Endothelial cell (in vitro differentiated cells): Measurements from ENCODE around the gene ATP4B. TPM values are rescaled to one million over a fixed set of nuclear protein-coding genes. Genes with fewer than 3 reads are reported as not detected.

Source experiments
- DNase-seq: peaks from one replicate; pipeline ENCODE4 v3.0.0; 2021; ENCODE audit warnings: low spot score
- H3K27ac Mint-ChIP-seq: one replicate; pipeline ENCODE4 v1.8.0; 2021; ENCODE audit warnings: mixed read lengths, inconsistent platforms; ENCODE audit not compliant: unreplicated experiment
- H3K27me3 Mint-ChIP-seq: one replicate; pipeline ENCODE4 v1.8.0; 2021; ENCODE audit warnings: mild to moderate bottlenecking, moderate library complexity, mixed read lengths, inconsistent platforms; ENCODE audit not compliant: unreplicated experiment
- H3K36me3 Mint-ChIP-seq: one replicate; pipeline ENCODE4 v1.8.0; 2021; ENCODE audit warnings: mild to moderate bottlenecking, low read depth, mixed read lengths, inconsistent platforms; ENCODE audit not compliant: unreplicated experiment
- H3K4me1 Mint-ChIP-seq: one replicate; pipeline ENCODE4 v1.8.0; 2021; ENCODE audit warnings: mild to moderate bottlenecking, mixed read lengths, inconsistent platforms; ENCODE audit not compliant: unreplicated experiment
- H3K4me3 Mint-ChIP-seq: one replicate; pipeline ENCODE4 v1.8.0; 2021; ENCODE audit warnings: mild to moderate bottlenecking, mixed read lengths, inconsistent platforms; ENCODE audit not compliant: unreplicated experiment
- H3K9me3 Mint-ChIP-seq: one replicate; pipeline ENCODE4 v1.8.0; 2021; ENCODE audit warnings: mixed read lengths, inconsistent platforms; ENCODE audit not compliant: unreplicated experiment
- CTCF ChIP-seq: fragments of 200-600 bp; sonication (generic); IDR thresholded peaks from one replicate; pipeline ENCODE4 v1.5.0; 2021; ENCODE audit warnings: antibody characterized with exemption; ENCODE audit not compliant: unreplicated experiment
- total RNA-seq: library from RNA; stranded (reverse); fragmentation: NEBNext Ultra II Directional; extraction: Animal tissue kit (Norgen Biotek cat#: 25700); gene quantifications from one replicate; pipeline ENCODE4 v1.2.1, GENCODE V29; 2021; ENCODE audit not compliant: unreplicated experiment

ATP4B gene
- total RNA-seq, 1 donor from 2014 or later, result not detected

- no peak overlapping the region for H3K4me3 Mint-ChIP-seq
- H3K36me3 Mint-ChIP-seq, result no peaks in the 10 kb centered on the region
- H3K27ac Mint-ChIP-seq, result no peak overlapping the region
- no peak for TF ChIP-seq CTCF
- H3K4me1 Mint-ChIP-seq, result peaks cover 8% of the 10 kb centered on the region
- DNase-seq, result no peak
- H3K9me3 Mint-ChIP-seq, result no peaks in the 10 kb centered on the region
- H3K27me3 Mint-ChIP-seq, result peaks cover 4% of the 10 kb centered on the region
These were observed 947 bp downstream of the ATP4B start for GRCh38 chr13:113656831-113657671.

GRCh38 chr13:113656003-113656588 is 1.9 kb downstream of the ATP4B start:
- Mint-ChIP-seq H3K9me3 (no peaks in the 10 kb centered on the region), H3K27me3 (peaks cover 4% of the 10 kb centered on the region)
- no peak for DNase-seq

DNA sequence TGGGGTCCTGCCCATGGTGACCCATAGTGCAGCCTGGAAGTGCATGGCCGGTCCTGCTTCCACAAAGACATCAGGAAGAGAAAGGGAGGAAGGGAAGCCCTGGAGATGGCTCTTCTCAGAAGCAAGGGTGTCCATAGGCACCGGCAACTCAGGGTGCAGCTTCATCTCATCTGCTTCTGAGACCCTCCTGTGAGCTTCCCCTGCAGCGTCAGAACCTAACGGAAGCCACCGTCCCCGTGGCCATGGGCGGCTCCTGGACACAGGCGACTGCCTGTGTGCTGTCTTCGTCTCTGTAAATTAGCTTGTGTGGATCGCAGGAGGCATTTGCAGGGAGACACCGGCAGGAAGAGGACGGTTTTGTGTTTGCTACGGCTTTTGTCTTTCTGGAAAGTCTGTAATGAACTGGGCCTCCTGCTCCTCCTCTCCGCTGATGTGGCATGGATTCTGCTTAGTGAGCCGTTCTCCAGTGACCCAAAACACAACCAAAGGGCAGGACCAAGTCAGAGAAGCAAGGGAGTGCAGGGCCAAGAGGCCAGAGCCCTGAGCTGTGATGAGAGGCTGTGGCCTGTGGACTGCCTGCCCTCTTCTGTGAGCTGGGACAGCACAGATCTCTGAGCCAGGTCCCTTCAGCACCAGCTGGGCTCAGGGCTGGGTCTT is 2.5 kb downstream of the ATP4B start:
- Mint-ChIP-seq H3K27ac (no peak overlapping the region), H3K4me1 (peaks cover 8% of the 10 kb centered on the region), H3K36me3 (no peaks in the 10 kb centered on the region), H3K9me3 (no peaks in the 10 kb centered on the region), H3K27me3 (peaks cover 4% of the 10 kb centered on the region), H3K4me3 (no peak overlapping the region)
- no peak for TF ChIP-seq CTCF
- DNase-seq, result no peak

More at GRCh38 chr13:113656003-113656588, 1.9 kb downstream of the ATP4B start:
- no peak overlapping the region for H3K27ac Mint-ChIP-seq
- no peaks in the 10 kb centered on the region for H3K36me3 Mint-ChIP-seq
- H3K4me3 Mint-ChIP-seq, result no peak overlapping the region
- no peak for TF ChIP-seq CTCF
- H3K4me1 Mint-ChIP-seq, result peaks cover 8% of the 10 kb centered on the region

DNA sequence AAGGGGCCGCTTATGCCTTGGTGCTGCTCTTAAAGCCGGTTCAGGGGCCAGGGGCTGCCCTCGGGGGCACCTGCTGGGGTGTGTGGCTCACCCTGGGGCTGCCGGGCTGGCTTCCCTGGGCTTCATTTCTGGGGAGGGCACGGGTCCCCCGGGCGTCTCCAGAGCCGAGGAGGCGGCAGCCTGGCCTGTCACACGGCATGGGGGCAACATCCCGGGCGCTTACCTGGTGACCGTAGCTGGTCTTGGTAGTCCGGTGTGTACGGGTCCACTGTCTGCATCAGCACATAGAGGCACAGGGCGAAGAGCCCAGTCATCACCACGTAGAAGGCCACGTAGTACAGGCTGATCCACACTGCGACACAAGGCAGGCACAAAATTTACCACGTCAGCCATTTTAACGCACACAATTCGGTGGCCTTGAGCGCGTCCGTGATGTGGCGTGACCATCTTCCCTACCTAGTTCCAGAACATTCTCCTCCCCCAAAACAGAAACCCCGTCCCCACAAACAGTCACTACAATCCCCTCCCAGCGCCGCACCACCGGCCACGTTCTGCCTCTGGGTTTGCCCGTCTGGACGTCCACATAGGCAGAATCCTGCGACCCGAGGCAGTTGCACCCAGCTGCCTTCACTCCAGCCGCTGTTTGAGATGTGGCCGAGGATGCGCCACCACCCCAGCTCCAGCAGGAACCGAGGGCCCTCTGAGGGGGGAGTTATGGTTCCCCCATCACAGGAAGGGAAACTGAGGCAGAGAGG is 3.2 kb downstream of the ATP4B start:
- Mint-ChIP-seq H3K27ac (no peak overlapping the region), H3K9me3 (no peaks in the 10 kb centered on the region), H3K27me3 (peaks cover 6% of the 10 kb centered on the region), H3K4me3 (no peak overlapping the region), H3K4me1 (peaks cover 13% of the 10 kb centered on the region), H3K36me3 (no peaks in the 10 kb centered on the region)
- no peak for TF ChIP-seq CTCF
- no peak for DNase-seq
